Activated CD8-positive, alpha-beta memory T cell treated with anti-CD3 and anti-CD28 coated beads for 48 hours (primary cell): ENCODE data around the gene PPME1.

ENCODE experiments used
- DNase-seq, 3 experiments: peaks; one replicate each; pipeline ENCODE4 v3.0.0-alpha.2; 2020; ENCODE audit warnings: low read depth in 2 of 3, low spot score in 2 of 3

The PPME1 gene

GRCh38 chr11:74159642-74160041 is 11.4 kb upstream of the PPME1 start:
- no peak for DNase-seq

GRCh38 chr11:74162681-74163467 is 8.2 kb upstream of the PPME1 start:
- DNase-seq = no peak

GRCh38 chr11:74168838-74169237 is 2.3 kb upstream of the PPME1 start:
- DNase-seq = no peak

- no peak for DNase-seq
Observed at GRCh38 chr11:74169738-74170458, 1.2 kb upstream of the PPME1 start.

- no peak for DNase-seq
Observed at GRCh38 chr11:74171630-74171968, 510 bp downstream of the PPME1 start.

- no peak for DNase-seq
Observed at GRCh38 chr11:74171997-74172396, 908 bp downstream of the PPME1 start.

- DNase-seq = no peak
Observed at GRCh38 chr11:74175920-74176319, 4.8 kb downstream of the PPME1 start.

- no peak for DNase-seq
Observed at GRCh38 chr11:74179234-74180052, 8.4 kb downstream of the PPME1 start.

GRCh38 chr11:74182635-74183034 is 11.5 kb downstream of the PPME1 start:
- DNase-seq = no peak

- DNase-seq = no peak
Observed at GRCh38 chr11:74185285-74185684, 14.2 kb downstream of the PPME1 start.

- no peak for DNase-seq
Observed at GRCh38 chr11:74185695-74186094, 14.6 kb downstream of the PPME1 start.

GRCh38 chr11:74195828-74196227 is 24.7 kb downstream of the PPME1 start:
- no peak for DNase-seq

GRCh38 chr11:74196781-74197486 is 25.8 kb downstream of the PPME1 start:
- no peak for DNase-seq

- no peak for DNase-seq
Observed at GRCh38 chr11:74203966-74204365, 32.9 kb downstream of the PPME1 start.

- DNase-seq = no peak
Observed at GRCh38 chr11:74204701-74205100, 33.6 kb downstream of the PPME1 start.

GRCh38 chr11:74205181-74205580 is 34.1 kb downstream of the PPME1 start:
- no peak for DNase-seq

- DNase-seq = no peak
Observed at GRCh38 chr11:74206746-74207145, 35.7 kb downstream of the PPME1 start.

- no peak for DNase-seq
Observed at GRCh38 chr11:74208507-74208906, 37.4 kb downstream of the PPME1 start.

- no peak for DNase-seq
Observed at GRCh38 chr11:74212533-74212932, 41.4 kb downstream of the PPME1 start.

GRCh38 chr11:74220376-74220775 is 49.3 kb downstream of the PPME1 start:
- DNase-seq = no peak

- DNase-seq = no peak
Observed at GRCh38 chr11:74221816-74222215, 50.7 kb downstream of the PPME1 start.
